Mesothelial cell of epicardium (in vitro differentiated cells): ENCODE results near the gene INSM2. TPM values are rescaled to one million over a fixed set of nuclear protein-coding genes. Genes with fewer than 3 reads are reported as not detected.

ENCODE experiments used
- DNase-seq, 2 experiments: peaks; one replicate each; pipeline ENCODE4 v3.0.0; 2021; ENCODE audit warnings: low spot score in 2 of 2; ENCODE audit not compliant: unreplicated experiment in 2 of 2
- H3K27ac Mint-ChIP-seq: 2 replicates; pipeline ENCODE4 v1.8.0; 2021; ENCODE audit warnings: mixed read lengths
- H3K27me3 Mint-ChIP-seq: 2 replicates; pipeline ENCODE4 v1.8.0; 2021; ENCODE audit warnings: low read depth, mixed read lengths
- H3K36me3 Mint-ChIP-seq: 2 replicates; pipeline ENCODE4 v1.8.0; 2021; ENCODE audit warnings: mixed read lengths
- H3K4me1 Mint-ChIP-seq: 2 replicates; pipeline ENCODE4 v1.8.0; 2021; ENCODE audit warnings: mixed read lengths
- H3K4me3 Mint-ChIP-seq: 2 replicates; pipeline ENCODE4 v1.8.0; 2021; ENCODE audit warnings: mild to moderate bottlenecking, moderate library complexity, mixed read lengths
- H3K9me3 Mint-ChIP-seq: 2 replicates; pipeline ENCODE4 v1.8.0; 2021; ENCODE audit warnings: mixed read lengths
- CTCF ChIP-seq: fragments of 200-600 bp; sonication (generic); IDR thresholded peaks from one replicate; pipeline ENCODE4 v1.5.0; 2021; ENCODE audit warnings: antibody characterized with exemption; ENCODE audit not compliant: unreplicated experiment
- total RNA-seq: library from RNA; stranded (reverse); gene quantifications from 3 replicates; pipeline ENCODE4 v1.2.1, GENCODE V29; 2021

The INSM2 gene
- total RNA-seq, 1 donor from 2014 or later = not detected

GRCh38 chr14:35519986-35520385, 14.0 kb upstream of the INSM2 start:
- no peak for TF ChIP-seq CTCF
- no peaks in the 10 kb centered on the region for H3K36me3 Mint-ChIP-seq
- peaks cover 5% of the 10 kb centered on the region for H3K9me3 Mint-ChIP-seq
- H3K27me3 Mint-ChIP-seq = peaks cover 42% of the 10 kb centered on the region
- H3K4me3 Mint-ChIP-seq = no peak overlapping the region
- no peaks in the 10 kb centered on the region for H3K4me1 Mint-ChIP-seq
- DNase-seq = no peak
- no peak overlapping the region for H3K27ac Mint-ChIP-seq

GRCh38 chr14:35525695-35526094, 8.3 kb upstream of the INSM2 start:
- Mint-ChIP-seq H3K27me3 (peaks cover 59% of the 10 kb centered on the region), H3K36me3 (no peaks in the 10 kb centered on the region), H3K4me1 (no peaks in the 10 kb centered on the region), H3K4me3 (no peak overlapping the region), H3K9me3 (peaks cover 5% of the 10 kb centered on the region), H3K27ac (no peak overlapping the region)
- no peak for DNase-seq
- TF ChIP-seq CTCF = no peak

- H3K4me3 Mint-ChIP-seq = no peak overlapping the region
- H3K36me3 Mint-ChIP-seq = no peaks in the 10 kb centered on the region
- DNase-seq = no peak
- no peaks in the 10 kb centered on the region for H3K4me1 Mint-ChIP-seq
- TF ChIP-seq CTCF = no peak
- no peak overlapping the region for H3K27ac Mint-ChIP-seq
- H3K27me3 Mint-ChIP-seq = peaks cover 64% of the 10 kb centered on the region
- peaks cover 5% of the 10 kb centered on the region for H3K9me3 Mint-ChIP-seq
Measured at GRCh38 chr14:35526962-35527361, 7.0 kb upstream of the INSM2 start.

GRCh38 chr14:35531960-35532747, 1.8 kb upstream of the INSM2 start:
- Mint-ChIP-seq H3K4me3 (no peak overlapping the region), H3K36me3 (peaks cover 3% of the 10 kb centered on the region), H3K4me1 (peaks cover 10% of the 10 kb centered on the region), H3K27ac (no peak overlapping the region), H3K9me3 (no peaks in the 10 kb centered on the region), H3K27me3 (peaks cover 94% of the 10 kb centered on the region)
- no peak for DNase-seq
- no peak for TF ChIP-seq CTCF

- no peaks in the 10 kb centered on the region for H3K9me3 Mint-ChIP-seq
- H3K27me3 Mint-ChIP-seq = peaks cover 90% of the 10 kb centered on the region
- no peak for DNase-seq
- peaks cover 10% of the 10 kb centered on the region for H3K4me1 Mint-ChIP-seq
- no peak overlapping the region for H3K27ac Mint-ChIP-seq
- H3K4me3 Mint-ChIP-seq = peak overlapping the region; percentile 57
- no peak for TF ChIP-seq CTCF
- peaks cover 6% of the 10 kb centered on the region for H3K36me3 Mint-ChIP-seq
Measured at GRCh38 chr14:35532783-35533356, 1.1 kb upstream of the INSM2 start.
